ENCODE results near the gene PUSL1. TPM values are rescaled to one million over a fixed set of nuclear protein-coding genes. Genes with fewer than 3 reads are reported as not detected.

PUSL1 gene
- total RNA-seq, 1 donor from 2014 or later: 21.5 TPM

GRCh38 chr1:1356796-1357401, 48.5 kb downstream of the PUSL1 start:
- Mint-ChIP-seq H3K4me1 (ENCODE audit: unreplicated experiment) (peaks cover 70% of the 10 kb centered on the region), H3K9me3 (ENCODE audit: unreplicated experiment) (no peaks in the 10 kb centered on the region), H3K36me3 (ENCODE audit: unreplicated experiment) (peaks cover 9% of the 10 kb centered on the region), H3K4me3 (ENCODE audit: unreplicated experiment) (peak overlapping the region; percentile 90), H3K27me3 (ENCODE audit: unreplicated experiment) (no peaks in the 10 kb centered on the region), H3K27ac (ENCODE audit: unreplicated experiment) (peak overlapping the region; percentile 90)
- TF ChIP-seq CTCF (IDR thresholded peaks at IDR 0.05): no peak
- DNase-seq (ENCODE audit: extremely low spot score, unreplicated experiment): no peak

DNA sequence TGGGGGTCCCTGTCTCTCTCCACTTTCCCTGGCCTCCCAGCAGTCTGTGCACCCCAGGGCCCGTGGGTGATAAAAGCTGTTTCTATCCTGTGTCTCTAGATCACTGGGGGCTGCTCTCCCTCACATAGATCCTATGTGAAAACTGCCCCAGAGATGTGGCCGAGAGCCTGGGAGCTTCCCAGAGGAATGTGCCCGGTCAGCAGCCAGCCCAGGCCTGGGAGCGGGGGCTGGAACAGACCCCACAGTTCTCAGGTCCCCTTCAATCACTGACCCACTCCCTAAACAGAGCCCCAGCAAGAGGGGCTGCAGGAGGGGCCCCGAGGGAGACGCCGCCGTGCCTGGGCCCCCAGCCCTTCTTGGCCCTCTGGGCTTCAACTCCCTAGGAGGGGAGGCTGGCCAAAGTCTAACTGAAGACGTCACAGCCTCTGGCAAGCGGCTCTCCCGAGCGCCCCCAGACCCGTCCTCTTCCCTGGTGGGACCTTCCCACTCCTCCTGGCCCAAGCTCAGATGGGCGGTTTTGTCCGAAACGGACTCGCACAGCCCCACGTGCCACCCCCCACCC, 49.6 kb downstream of the PUSL1 start:
- H3K4me1 Mint-ChIP-seq (ENCODE audit: unreplicated experiment): peaks cover 65% of the 10 kb centered on the region
- DNase-seq (ENCODE audit: extremely low spot score, unreplicated experiment): no peak
- no peaks in the 10 kb centered on the region for H3K27me3 Mint-ChIP-seq (ENCODE audit: unreplicated experiment)
- no peaks in the 10 kb centered on the region for H3K9me3 Mint-ChIP-seq (ENCODE audit: unreplicated experiment)
- TF ChIP-seq CTCF (IDR thresholded peaks at IDR 0.05): no peak
- H3K4me3 Mint-ChIP-seq (ENCODE audit: unreplicated experiment): peak overlapping the region; percentile 90
- H3K36me3 Mint-ChIP-seq (ENCODE audit: unreplicated experiment): peaks cover 4% of the 10 kb centered on the region
- peak overlapping the region; percentile 90 for H3K27ac Mint-ChIP-seq (ENCODE audit: unreplicated experiment)

DNA sequence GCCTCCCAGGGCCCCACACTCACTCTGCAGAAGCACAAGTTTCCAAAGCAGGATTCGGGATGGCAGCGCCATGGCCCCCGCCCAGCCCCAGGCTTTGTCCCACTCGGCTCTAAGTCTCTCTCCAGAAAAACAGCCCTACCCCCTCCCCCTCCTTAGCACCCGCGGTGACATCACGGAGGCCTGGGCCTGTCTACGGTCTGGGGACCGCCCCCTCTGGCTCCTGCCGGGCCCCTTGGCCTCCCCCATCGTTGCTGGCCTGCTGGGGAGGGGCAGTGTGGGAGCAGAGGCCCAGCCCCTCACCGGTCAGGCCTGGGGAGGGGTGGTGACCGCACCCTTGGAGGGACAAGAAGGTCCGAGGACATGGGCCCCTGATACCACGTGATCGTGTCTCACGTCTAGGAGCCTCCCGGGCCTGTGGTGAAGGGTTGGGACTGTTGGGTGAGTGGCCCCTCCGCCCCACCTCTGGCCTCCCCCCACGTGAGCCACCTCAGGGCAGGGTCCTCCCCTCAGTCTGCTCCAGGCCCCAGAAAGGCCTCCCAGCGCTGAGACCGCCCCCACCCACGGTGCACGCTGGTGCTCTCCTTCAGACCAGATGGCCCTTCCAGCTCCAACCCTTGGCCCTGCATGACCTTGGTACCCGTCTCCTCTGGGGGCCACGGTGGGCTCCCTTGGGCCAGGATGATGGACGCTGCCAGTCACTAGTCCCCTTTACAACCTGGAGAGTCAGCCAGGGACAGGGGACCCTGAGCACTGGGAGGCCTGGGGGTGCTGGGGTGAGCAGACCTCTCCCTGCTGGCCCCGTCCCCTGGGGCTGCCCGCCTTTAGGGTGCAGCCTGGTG, 50.3 kb downstream of the PUSL1 start, which contains the start of gene MXRA8:
Gene MXRA8 (minus strand): TSS at position 123 of the 839 bp plus-strand sequence. CDS start 51 bp downstream, at position 72.
- peak within 1 kb of the TSS; percentile 90 for H3K4me3 Mint-ChIP-seq (ENCODE audit: unreplicated experiment)

DNA sequence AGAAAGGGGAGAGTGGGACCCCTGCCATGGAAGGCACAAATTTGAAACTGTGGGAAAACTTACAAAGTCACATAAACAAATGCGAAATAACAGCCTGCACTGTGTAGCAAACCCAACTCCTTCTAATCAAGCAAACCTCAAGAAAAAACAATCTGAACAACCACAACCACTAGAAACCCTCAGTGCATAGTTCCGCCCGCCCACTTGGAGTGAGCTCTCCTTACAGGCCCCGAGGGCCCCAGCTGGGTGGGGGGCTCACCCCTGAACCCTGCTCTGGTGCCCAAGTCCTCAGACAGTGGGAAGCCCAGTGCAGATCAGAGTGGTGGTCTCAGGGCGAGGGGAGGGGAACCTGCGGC, 50.9 kb downstream of the PUSL1 start:
- Mint-ChIP-seq H3K9me3 (ENCODE audit: unreplicated experiment) (no peaks in the 10 kb centered on the region), H3K4me1 (ENCODE audit: unreplicated experiment) (peaks cover 54% of the 10 kb centered on the region), H3K27ac (ENCODE audit: unreplicated experiment) (peak overlapping the region; percentile 90), H3K27me3 (ENCODE audit: unreplicated experiment) (no peaks in the 10 kb centered on the region), H3K4me3 (ENCODE audit: unreplicated experiment) (peak overlapping the region; percentile 90), H3K36me3 (ENCODE audit: unreplicated experiment) (no peaks in the 10 kb centered on the region)
- peak; percentile 95 for DNase-seq (ENCODE audit: extremely low spot score, unreplicated experiment)
- TF ChIP-seq CTCF (IDR thresholded peaks at IDR 0.05): no peak

More for the DNA sequence above, 50.3 kb downstream of the PUSL1 start, which contains the start of gene MXRA8:
- peak within 1 kb of the TSS; percentile 90 for H3K27ac Mint-ChIP-seq (ENCODE audit: unreplicated experiment)
- H3K4me1 Mint-ChIP-seq (ENCODE audit: unreplicated experiment): peaks cover 59% of the 10 kb centered on the region
- DNase-seq (ENCODE audit: extremely low spot score, unreplicated experiment): no peak
- no peaks in the 10 kb centered on the region for H3K27me3 Mint-ChIP-seq (ENCODE audit: unreplicated experiment)
- TF ChIP-seq CTCF (IDR thresholded peaks at IDR 0.05): no peak
- H3K9me3 Mint-ChIP-seq (ENCODE audit: unreplicated experiment): no peaks in the 10 kb centered on the region
- H3K36me3 Mint-ChIP-seq (ENCODE audit: unreplicated experiment): peaks cover 2% of the 10 kb centered on the region
